HepG2 (cell line): ENCODE data around the gene PPP2R1B. TPM values are rescaled to one million over a fixed set of nuclear protein-coding genes. Genes with fewer than 3 reads are reported as not detected.

Source experiments
- ATAC-seq: fragments of 200-7000 bp; cut with Tn5 transposase; 3 replicates; pipeline ENCODE4 v1.9.1; 2020; ENCODE audit warnings: mild to moderate bottlenecking, moderate library complexity
- BruUV-seq: library from RNA; stranded (reverse); fragments of 400-500 nt; replicated peaks from 2 replicates; lab custom pipeline; 2021; lab: Mats Ljungman, UMichigan
- CTCF ChIA-PET: fragments of 300-600 bp; formaldehyde crosslinking; extraction: SDS; loops from one replicate; lab custom pipeline; 2021; ENCODE audit warnings: low total read pairs, inconsistent platforms, low intra/inter-chr PET ratio; lab: Yijun Ruan, JAX
- POLR2A ChIA-PET: fragments of 350-600 bp; sonication (Branson Sonifier 250); formaldehyde crosslinking; loops from one replicate; lab custom pipeline; 2020; ENCODE audit warnings: antibody characterized with exemption, inconsistent platforms; lab: Yijun Ruan, JAX
- DNase-seq: peaks from one replicate; pipeline ENCODE4 v3.0.0-alpha.2; 2015; ENCODE audit warnings: low spot score
- FAIRE-seq: peaks from 3 replicates; lab custom pipeline; 2011; peaks lifted over from hg19 to GRCh38; lab: Jason Lieb, UNC
- H2AFZ ChIP-seq: one replicate; pipeline ENCODE4 v1.6.1; 2011; ENCODE audit warnings: low read length, inconsistent platforms
- H3K27ac ChIP-seq: fragments of 300-600 bp; 3 replicates; pipeline ENCODE4 v1.8.0; 2011; ENCODE audit warnings: mixed run types, mild to moderate bottlenecking, mixed read lengths, low read length, inconsistent platforms; ENCODE audit not compliant: insufficient read depth; ENCODE audit errors: extremely low read length
- H3K27me3 ChIP-seq, 2 experiments: fragments of 200-600 bp in 1 of 2; 2 replicates in 1 of 2; 3 replicates in 1 of 2; pipeline versions ENCODE4 v1.6.0 to v1.8.0; 2011; ENCODE audit warnings: low read length in 2 of 2, mild to moderate bottlenecking in 2 of 2, moderate library complexity in 2 of 2, inconsistent platforms in 1 of 2; ENCODE audit not compliant: insufficient read depth in 2 of 2, control insufficient read depth in 1 of 2
- H3K36me3 ChIP-seq, 2 experiments: fragments of 200-600 bp in 1 of 2; replicated peaks in 1 of 2; 2 replicates in 1 of 2; 3 replicates in 1 of 2; pipeline versions ENCODE4 v1.5.1 to v1.8.0; 2011; ENCODE audit warnings: low read length in 2 of 2, inconsistent platforms in 1 of 2; ENCODE audit not compliant: insufficient read depth in 2 of 2, control insufficient read depth in 1 of 2
- H3K4me1 ChIP-seq: 2 replicates; pipeline ENCODE4 v1.5.1; 2012; ENCODE audit warnings: low read length, inconsistent platforms; ENCODE audit not compliant: insufficient read depth
- H3K4me2 ChIP-seq: 2 replicates; pipeline ENCODE4 v1.6.0; 2011; ENCODE audit warnings: low read depth, low read length, inconsistent platforms
- H3K4me3 ChIP-seq, 3 experiments: fragments of 200-600 bp in 1 of 3; sonication (generic), shearing (Covaris generic) in 1 of 3; replicated peaks in 1 of 3; 2 replicates each; pipeline ENCODE4 v1.5.1; 2011 to 2016; ENCODE audit warnings: low read length in 3 of 3, inconsistent platforms in 2 of 3, low read depth in 2 of 3, mild to moderate bottlenecking in 2 of 3, control low read depth in 1 of 3, mixed read lengths in 1 of 3; ENCODE audit not compliant: insufficient read depth in 1 of 3
- H3K79me2 ChIP-seq: one replicate; pipeline ENCODE4 v1.6.1; 2011; ENCODE audit warnings: low read length, inconsistent platforms; ENCODE audit not compliant: insufficient read depth
- H3K9ac ChIP-seq: 2 replicates; pipeline ENCODE4 v1.6.0; 2011; ENCODE audit warnings: mild to moderate bottlenecking, low read depth, low read length, inconsistent platforms; ENCODE audit not compliant: insufficient read depth
- H3K9me3 ChIP-seq: 2 replicates; pipeline ENCODE4 v1.5.1; 2012; ENCODE audit warnings: mild to moderate bottlenecking, low read length
- H4K20me1 ChIP-seq: 2 replicates; pipeline ENCODE4 v1.6.0; 2011; ENCODE audit warnings: inconsistent platforms, mild to moderate bottlenecking, low read length, moderate library complexity; ENCODE audit not compliant: insufficient read depth
- KLF6 ChIP-seq: IDR thresholded peaks from 2 replicates; pipeline ENCODE4 v1.8.0; 2016; ENCODE audit warnings: missing biosample characterization, missing genetic modification reagents
- KMT2A ChIP-seq: sonication (generic); formaldehyde crosslinking; IDR thresholded peaks from 2 replicates; pipeline ENCODE4 v1.4.0; 2020; ENCODE audit warnings: missing genetic modification reagents
- MLXIP ChIP-seq: sonication (generic); formaldehyde crosslinking; IDR thresholded peaks from 2 replicates; pipeline ENCODE4 v1.9.0; 2021; ENCODE audit warnings: missing genetic modification reagents, borderline replicate concordance
- MTA1 ChIP-seq: sonication (generic); formaldehyde crosslinking; IDR thresholded peaks from 2 replicates; pipeline ENCODE4 v1.4.0; 2020; ENCODE audit warnings: missing genetic modification reagents, mild to moderate bottlenecking, borderline replicate concordance
- NPAS2 ChIP-seq: sonication (generic); formaldehyde crosslinking; IDR thresholded peaks from 2 replicates; pipeline ENCODE4 v1.8.0; 2022; ENCODE audit warnings: mild to moderate bottlenecking, missing genetic modification reagents, borderline replicate concordance
- SP5 ChIP-seq: IDR thresholded peaks from 2 replicates; pipeline ENCODE4 v1.6.1; 2016; ENCODE audit warnings: low read depth, borderline replicate concordance
- ZNF275 ChIP-seq: sonication (generic); formaldehyde crosslinking; IDR thresholded peaks from 2 replicates; pipeline ENCODE4 v1.8.0; 2022; ENCODE audit warnings: missing genetic modification reagents, mild to moderate bottlenecking, inconsistent platforms, borderline replicate concordance
- ZNF343 ChIP-seq: sonication (generic); formaldehyde crosslinking; IDR thresholded peaks from 2 replicates; pipeline ENCODE4 v1.4.0; 2020; ENCODE audit warnings: mild to moderate bottlenecking, missing genetic modification reagents
- ZNF441 ChIP-seq: sonication (generic); formaldehyde crosslinking; IDR thresholded peaks from 2 replicates; pipeline ENCODE4 v1.7.0; 2021; ENCODE audit warnings: missing genetic modification reagents, borderline replicate concordance
- ZNF780A ChIP-seq: sonication (generic); formaldehyde crosslinking; IDR thresholded peaks from 2 replicates; pipeline ENCODE4 v1.8.0; 2022; ENCODE audit warnings: mild to moderate bottlenecking, missing genetic modification reagents, moderate library complexity
- ZSCAN12 ChIP-seq: sonication (generic); formaldehyde crosslinking; IDR thresholded peaks from 2 replicates; pipeline ENCODE4 v1.9.0; 2021; ENCODE audit warnings: mild to moderate bottlenecking, missing genetic modification reagents
- WGBS: methylation state at CpG from one replicate; pipeline ENCODE4 v1.1.6; 2017; ENCODE audit warnings: low lambda C conversion rate; 5-methylcytosine and 5-hydroxymethylcytosine counted together
- in situ Hi-C: cut with HindIII; loops from 2 replicates; pipeline ENCODE4 v1.10.0; 2017; ENCODE audit warnings: low pct_unique_long_range_greater_than_20kb; ENCODE audit not compliant: extremely low pct_ligation_motif_present
- intact Hi-C: fragments of 100-400 bp; cut with micrococcal nuclease; formaldehyde crosslinking; loops from one replicate; pipeline ENCODE4 v1.10.0; 2022; ENCODE audit not compliant: unreplicated experiment
- polyA plus RNA-seq, 8 experiments: library from polyadenylated mRNA; depleted of rRNA in 3 of 8; stranded (reverse) in 7 of 8; unstranded in 1 of 8; fragments of >200 nt; fragmentation: Illumina TruSeq in 4 of 8; extraction: Trizol in 4 of 8; gene quantifications; 2 replicates each; pipeline versions ENCODE4 v1.2.1 to v1.2.3, GENCODE V29; 2011 to 2016; ENCODE audit warnings: low read depth in 4 of 8, missing spikeins in 1 of 8, mixed read lengths in 1 of 8; ENCODE audit not compliant: insufficient read depth in 1 of 8
- total RNA-seq, 5 experiments: library from RNA; depleted of rRNA; stranded (reverse); fragments of >200 nt; fragmentation: Illumina TruSeq; extraction: Trizol; gene quantifications; 2 replicates each; pipeline ENCODE4 v1.2.3, GENCODE V29; 2016; ENCODE audit warnings: low read depth in 1 of 5
- TF ChIP-seq, protein P1 (sequence below): sonication (generic); formaldehyde crosslinking; IDR thresholded peaks from 2 replicates; pipeline ENCODE4 v1.5.1; 2020; ENCODE audit warnings: mild to moderate bottlenecking, missing genetic modification reagents, borderline replicate concordance

PPP2R1B gene
- total and polyA plus RNA-seq, 2 of the 13 experiments (the other 11 are each of a cell fraction or from before 2014, with no cell fraction given) = 22.1 to 56.8 TPM

DNA sequence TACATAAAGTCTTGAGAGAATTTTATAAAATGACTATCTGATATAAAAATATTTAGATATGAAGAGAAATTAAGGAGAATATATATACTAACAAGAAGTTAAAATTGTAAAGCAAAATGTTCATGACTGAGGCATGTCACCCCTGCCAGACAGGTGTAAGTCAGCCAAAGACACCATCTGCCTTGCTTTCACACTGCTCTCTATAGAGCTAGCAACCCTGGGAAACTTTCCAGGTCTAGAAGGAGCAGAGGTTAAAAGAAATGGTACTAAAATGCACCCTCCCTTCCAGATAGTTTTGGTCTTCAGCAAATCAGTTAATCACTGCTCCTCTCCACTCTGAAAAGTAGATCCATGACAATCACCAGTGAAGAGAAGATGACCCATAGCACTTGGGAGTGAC lies 16.5 kb downstream of the PPP2R1B start (continued):
- TF ChIP-seq ZSCAN12 = no peak
- TF ChIP-seq, all 625 proteins: peak for 0

- Histone ChIP-seq H3K79me2 (no peaks in the 10 kb centered on the region), H2AFZ (no peak overlapping the region), H3K9me3 (no peaks in the 10 kb centered on the region), H3K27me3 (no peaks in the 10 kb centered on the region), H3K27ac (no peak overlapping the region), H3K4me1 (no peaks in the 10 kb centered on the region), H3K4me2 (no peak overlapping the region), H3K36me3 (peaks cover 15 to 82% of the 10 kb centered on the region in 2 experiments), H4K20me1 (no peaks in the 10 kb centered on the region)
- no peak for FAIRE-seq
- POLR2A ChIA-PET = interaction anchor here (0.9 kb wide), 1 partner anchor 18 kb away, joined by 3 read pairs; the partner anchor contains the start of gene PPP2R1B
- intact Hi-C loops = no loop called here
- in situ Hi-C loops = no loop called here
- CTCF ChIA-PET = no interaction called here
- no TSS peak for BruUV-seq
- WGBS = 86% methylated on average over 7 of the region's 7 CpGs
- DNase-seq = no peak
- peak; percentile 69 for ATAC-seq
- TF ChIP-seq ZNF780A (no peak), MTA1 (CRISPR knock-in tag) (no peak), KLF6 (CRISPR knock-in tag) (no peak), ZNF441 (CRISPR knock-in tag) (no peak), SP5 (CRISPR knock-in tag) (no peak), KMT2A (CRISPR knock-in tag) (no peak), NPAS2 (no peak), MLXIP (CRISPR knock-in tag) (no peak), ZNF343 (no peak), ZNF275 (no peak)
- TF ChIP-seq, protein P1, sequence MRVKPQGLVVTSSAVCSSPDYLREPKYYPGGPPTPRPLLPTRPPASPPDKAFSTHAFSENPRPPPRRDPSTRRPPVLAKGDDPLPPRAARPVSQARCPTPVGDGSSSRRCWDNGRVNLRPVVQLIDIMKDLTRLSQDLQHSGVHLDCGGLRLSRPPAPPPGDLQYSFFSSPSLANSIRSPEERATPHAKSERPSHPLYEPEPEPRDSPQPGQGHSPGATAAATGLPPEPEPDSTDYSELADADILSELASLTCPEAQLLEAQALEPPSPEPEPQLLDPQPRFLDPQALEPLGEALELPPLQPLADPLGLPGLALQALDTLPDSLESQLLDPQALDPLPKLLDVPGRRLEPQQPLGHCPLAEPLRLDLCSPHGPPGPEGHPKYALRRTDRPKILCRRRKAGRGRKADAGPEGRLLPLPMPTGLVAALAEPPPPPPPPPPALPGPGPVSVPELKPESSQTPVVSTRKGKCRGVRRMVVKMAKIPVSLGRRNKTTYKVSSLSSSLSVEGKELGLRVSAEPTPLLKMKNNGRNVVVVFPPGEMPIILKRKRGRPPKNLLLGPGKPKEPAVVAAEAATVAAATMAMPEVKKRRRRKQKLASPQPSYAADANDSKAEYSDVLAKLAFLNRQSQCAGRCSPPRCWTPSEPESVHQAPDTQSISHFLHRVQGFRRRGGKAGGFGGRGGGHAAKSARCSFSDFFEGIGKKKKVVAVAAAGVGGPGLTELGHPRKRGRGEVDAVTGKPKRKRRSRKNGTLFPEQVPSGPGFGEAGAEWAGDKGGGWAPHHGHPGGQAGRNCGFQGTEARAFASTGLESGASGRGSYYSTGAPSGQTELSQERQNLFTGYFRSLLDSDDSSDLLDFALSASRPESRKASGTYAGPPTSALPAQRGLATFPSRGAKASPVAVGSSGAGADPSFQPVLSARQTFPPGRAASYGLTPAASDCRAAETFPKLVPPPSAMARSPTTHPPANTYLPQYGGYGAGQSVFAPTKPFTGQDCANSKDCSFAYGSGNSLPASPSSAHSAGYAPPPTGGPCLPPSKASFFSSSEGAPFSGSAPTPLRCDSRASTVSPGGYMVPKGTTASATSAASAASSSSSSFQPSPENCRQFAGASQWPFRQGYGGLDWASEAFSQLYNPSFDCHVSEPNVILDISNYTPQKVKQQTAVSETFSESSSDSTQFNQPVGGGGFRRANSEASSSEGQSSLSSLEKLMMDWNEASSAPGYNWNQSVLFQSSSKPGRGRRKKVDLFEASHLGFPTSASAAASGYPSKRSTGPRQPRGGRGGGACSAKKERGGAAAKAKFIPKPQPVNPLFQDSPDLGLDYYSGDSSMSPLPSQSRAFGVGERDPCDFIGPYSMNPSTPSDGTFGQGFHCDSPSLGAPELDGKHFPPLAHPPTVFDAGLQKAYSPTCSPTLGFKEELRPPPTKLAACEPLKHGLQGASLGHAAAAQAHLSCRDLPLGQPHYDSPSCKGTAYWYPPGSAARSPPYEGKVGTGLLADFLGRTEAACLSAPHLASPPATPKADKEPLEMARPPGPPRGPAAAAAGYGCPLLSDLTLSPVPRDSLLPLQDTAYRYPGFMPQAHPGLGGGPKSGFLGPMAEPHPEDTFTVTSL = no peak
- TF ChIP-seq, all 625 proteins: peak for 0
- H3K4me3 ChIP-seq = no peak overlapping the region
- no peak overlapping the region for H3K9ac ChIP-seq
Observed at GRCh38 chr11:111748035-111748804, 18.0 kb downstream of the PPP2R1B start.
